Uterus (tissue), 4 donors: ENCODE measurements around the gene INPP5A. TPM values are rescaled to one million over a fixed set of nuclear protein-coding genes. Genes with fewer than 3 reads are reported as not detected.
"Not testable (repeated sequence)": the region's sequence is repeated elsewhere in the genome, so short reads cannot be mapped to it uniquely, and the experiment has no call there.

Experiments used
- DNase-seq, 2 donors: peaks; one replicate each; pipeline ENCODE4 v3.0.0-alpha.2; 2019 to 2020
- H3K27ac ChIP-seq, 2 donors: fragments of 200-600 bp; sonication (generic); 1 replicate in 1 of 2; 2 replicates in 1 of 2; pipeline ENCODE4 v1.5.1; 2016 to 2018
- H3K27me3 ChIP-seq, 2 donors: fragments of 200-600 bp; sonication (generic); one replicate each; pipeline ENCODE4 v1.5.1; 2018 to 2019; ENCODE audit warnings: control low read depth in 1 of 2
- H3K36me3 ChIP-seq, 2 donors: fragments of 200-600 bp; sonication (generic); one replicate each; pipeline ENCODE4 v1.5.1; 2019; ENCODE audit warnings: control low read depth in 1 of 2
- H3K4me1 ChIP-seq, 2 donors: fragments of 200-600 bp; sonication (generic); one replicate each; pipeline ENCODE4 v1.5.1; 2018 to 2019; ENCODE audit warnings: control low read depth in 1 of 2
- H3K4me3 ChIP-seq, 2 donors: fragments of 200-600 bp; sonication (generic); 1 replicate in 1 of 2; 2 replicates in 1 of 2; pipeline ENCODE4 v1.5.1; 2018 to 2019; ENCODE audit warnings: mild to moderate bottlenecking in 1 of 2
- H3K9me3 ChIP-seq, 2 donors: fragments of 200-600 bp; sonication (generic); one replicate each; pipeline ENCODE4 v1.5.1; 2019; ENCODE audit warnings: control low read depth in 1 of 2
- POLR2A ChIP-seq, 2 donors: fragments of 450-650 bp; IDR thresholded peaks; one replicate each; pipeline ENCODE4 v1.6.1; 2016; ENCODE audit warnings: antibody characterized with exemption in 2 of 2, mild to moderate bottlenecking in 1 of 2, moderate library complexity in 1 of 2
- intact Hi-C: fragments of 100-400 bp; cut with DNase I; formaldehyde crosslinking; loops from one replicate; pipeline ENCODE4 v1.15.1; 2023; ENCODE audit warnings: low total_unique reads
- total RNA-seq, 4 donors: library from RNA; depleted of rRNA in 3 of 4; stranded (reverse); fragments of >200 nt in 3 of 4; gene quantifications; one replicate each; pipeline versions ENCODE4 v1.1.0 to v1.2.4, GENCODE V29; 2014 to 2023
- TF ChIP-seq, protein P1 (sequence below), 4 experiments: fragments of 200-600 bp in 2 of 4; fragments of 450-650 bp in 2 of 4; sonication (generic) in 2 of 4; IDR thresholded peaks; one replicate each; pipeline ENCODE4 v1.5.1; 2016 to 2019; ENCODE audit warnings: antibody characterized with exemption in 4 of 4, mild to moderate bottlenecking in 2 of 4, moderate library complexity in 1 of 4
- donor health status: DM: yes; HTN: yes; CAD: no.

Gene INPP5A
- 100 to 1,000 TPM in 1 of 4 donors, 10 to 100 TPM in 3; 22.5 to 160 (median 93.2) TPM for total RNA-seq

DNA sequence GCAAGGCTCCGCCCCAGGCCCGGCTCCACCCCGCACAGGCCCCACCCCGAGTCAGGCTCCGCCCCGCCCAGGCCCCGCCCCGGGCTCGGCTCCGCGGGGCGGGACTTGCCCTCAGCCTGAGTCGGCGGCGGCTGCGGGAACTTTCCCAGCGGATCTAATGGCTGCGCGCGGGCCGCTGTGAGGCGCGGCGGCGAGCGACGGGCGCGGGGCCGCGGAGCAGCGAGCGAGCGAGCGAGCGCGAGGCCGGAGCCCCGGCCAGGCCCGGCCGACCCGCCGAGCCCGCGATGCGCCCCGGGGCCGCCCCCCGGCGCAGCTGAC, at the start of gene INPP5A:
TSS of gene INPP5A (plus strand) at position 104 of the 318 bp plus-strand sequence. CDS start 310 bp downstream, outside the sequence.
- intact Hi-C loops = loop anchor here (2.0 to 5.0 kb wide), 2 partner anchors 75 to 100 kb away; no protein-coding TSS in a partner anchor
- H3K4me1 ChIP-seq = peaks cover 7 to 13% of the 10 kb centered on the region in 2 donors
- TF ChIP-seq, protein P1, sequence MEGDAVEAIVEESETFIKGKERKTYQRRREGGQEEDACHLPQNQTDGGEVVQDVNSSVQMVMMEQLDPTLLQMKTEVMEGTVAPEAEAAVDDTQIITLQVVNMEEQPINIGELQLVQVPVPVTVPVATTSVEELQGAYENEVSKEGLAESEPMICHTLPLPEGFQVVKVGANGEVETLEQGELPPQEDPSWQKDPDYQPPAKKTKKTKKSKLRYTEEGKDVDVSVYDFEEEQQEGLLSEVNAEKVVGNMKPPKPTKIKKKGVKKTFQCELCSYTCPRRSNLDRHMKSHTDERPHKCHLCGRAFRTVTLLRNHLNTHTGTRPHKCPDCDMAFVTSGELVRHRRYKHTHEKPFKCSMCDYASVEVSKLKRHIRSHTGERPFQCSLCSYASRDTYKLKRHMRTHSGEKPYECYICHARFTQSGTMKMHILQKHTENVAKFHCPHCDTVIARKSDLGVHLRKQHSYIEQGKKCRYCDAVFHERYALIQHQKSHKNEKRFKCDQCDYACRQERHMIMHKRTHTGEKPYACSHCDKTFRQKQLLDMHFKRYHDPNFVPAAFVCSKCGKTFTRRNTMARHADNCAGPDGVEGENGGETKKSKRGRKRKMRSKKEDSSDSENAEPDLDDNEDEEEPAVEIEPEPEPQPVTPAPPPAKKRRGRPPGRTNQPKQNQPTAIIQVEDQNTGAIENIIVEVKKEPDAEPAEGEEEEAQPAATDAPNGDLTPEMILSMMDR (IDR thresholded peaks at IDR 0.05) = peak in 1 of 4 experiments; percentile 26
- TF ChIP-seq POLR2A (IDR thresholded peaks at IDR 0.05) = peak; percentile 73 to 91

GRCh38 chr10:132488231-132488821, 49.3 kb upstream of the INPP5A start:
- Histone ChIP-seq H3K27me3 (no peaks in the 10 kb centered on the region), H3K4me1 (peaks cover 0 to 5% of the 10 kb centered on the region in 2 donors), H3K9me3 (no peaks in the 10 kb centered on the region), H3K36me3 (no peaks in the 10 kb centered on the region), H3K27ac (no peak overlapping the region), H3K4me3 (no peak overlapping the region)
- no peak for TF ChIP-seq POLR2A (IDR thresholded peaks at IDR 0.05)
- TF ChIP-seq, protein P1 (IDR thresholded peaks at IDR 0.05) = no peak
- DNase-seq = peak; percentile 12
- intact Hi-C loops = no loop called here

More for the DNA sequence above, at the start of gene INPP5A:
- H3K9me3 ChIP-seq = no peaks in the 10 kb centered on the region
- H3K27ac ChIP-seq = peak within 1 kb of the TSS; percentile 95 to 99
- H3K4me3 ChIP-seq = peak within 1 kb of the TSS; percentile 63 to 89
- no peak for DNase-seq
- no peaks in the 10 kb centered on the region for H3K27me3 ChIP-seq
- no peaks in the 10 kb centered on the region for H3K36me3 ChIP-seq

- intact Hi-C loops = no loop called here
Observed at GRCh38 chr10:132489053-132489703, 48.4 kb upstream of the INPP5A start.

GRCh38 chr10:132489704-132490534, 47.7 kb upstream of the INPP5A start:
- no peak for TF ChIP-seq POLR2A (IDR thresholded peaks at IDR 0.05)
- H3K4me1 ChIP-seq = peaks cover 12 to 14% of the 10 kb centered on the region in 2 donors
- no peaks in the 10 kb centered on the region for H3K36me3 ChIP-seq
- intact Hi-C loops = no loop called here
- H3K9me3 ChIP-seq = no peaks in the 10 kb centered on the region
- peak; percentile 10 to 12 for DNase-seq
- H3K27ac ChIP-seq = no peak overlapping the region
- no peaks in the 10 kb centered on the region for H3K27me3 ChIP-seq
- no peak overlapping the region for H3K4me3 ChIP-seq

More at GRCh38 chr10:132489053-132489703, 48.4 kb upstream of the INPP5A start:
- Histone ChIP-seq H3K9me3 (no peaks in the 10 kb centered on the region), H3K4me3 (no peak overlapping the region), H3K36me3 (no peaks in the 10 kb centered on the region), H3K4me1 (peaks cover 6 to 12% of the 10 kb centered on the region in 2 donors), H3K27me3 (no peaks in the 10 kb centered on the region), H3K27ac (no peak overlapping the region)
- TF ChIP-seq, protein P1 (IDR thresholded peaks at IDR 0.05) = no peak
- no peak for TF ChIP-seq POLR2A (IDR thresholded peaks at IDR 0.05)
- peak; percentile 40 to 42 for DNase-seq

GRCh38 chr10:132491534-132491933, 46.1 kb upstream of the INPP5A start:
- H3K9me3 ChIP-seq, intact Hi-C loops, H3K36me3 ChIP-seq, H3K27ac ChIP-seq, H3K27me3 ChIP-seq, H3K4me3 ChIP-seq: not testable (repeated sequence)
- DNase-seq = peak; percentile 8 to 14
- H3K4me1 ChIP-seq = peaks cover 12 to 15% of the 10 kb centered on the region in 2 donors
